GM15510 (cell line): ENCODE results near the gene LRRD1.

ENCODE experiments used
- POLR2A ChIP-seq: IDR thresholded peaks from 3 replicates; pipeline ENCODE4 v1.6.1; 2011; ENCODE audit warnings: borderline replicate concordance; ENCODE audit not compliant: insufficient read length; ENCODE audit errors: extremely low read depth

Gene LRRD1

DNA sequence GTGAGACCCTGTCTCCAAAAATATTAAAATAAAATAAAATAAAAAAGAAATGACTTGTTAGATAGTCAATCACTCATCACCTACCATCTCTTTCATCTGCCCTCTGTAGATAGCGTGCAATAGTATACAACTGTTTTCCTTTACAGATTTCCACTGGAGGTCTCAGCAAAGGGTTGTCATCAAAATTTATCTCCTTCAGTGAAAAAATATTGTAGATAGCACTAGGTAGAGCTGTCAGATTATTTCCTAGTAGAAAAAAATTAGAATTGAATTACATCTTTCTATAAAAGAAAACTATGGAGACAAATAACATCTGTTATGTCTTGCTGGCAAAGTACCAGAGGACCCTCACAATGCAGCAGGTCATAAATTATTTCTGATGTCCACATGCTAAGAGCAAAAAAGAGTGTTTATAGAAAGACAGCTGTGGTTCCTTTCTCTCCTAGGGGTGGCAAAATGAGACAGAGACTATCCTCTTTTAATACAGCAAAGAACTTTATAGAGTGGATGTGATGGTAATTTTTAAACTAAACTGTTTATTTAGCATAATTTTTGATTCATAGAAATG lies 28.4 kb downstream of the LRRD1 start:
- TF ChIP-seq POLR2A = no peak

DNA sequence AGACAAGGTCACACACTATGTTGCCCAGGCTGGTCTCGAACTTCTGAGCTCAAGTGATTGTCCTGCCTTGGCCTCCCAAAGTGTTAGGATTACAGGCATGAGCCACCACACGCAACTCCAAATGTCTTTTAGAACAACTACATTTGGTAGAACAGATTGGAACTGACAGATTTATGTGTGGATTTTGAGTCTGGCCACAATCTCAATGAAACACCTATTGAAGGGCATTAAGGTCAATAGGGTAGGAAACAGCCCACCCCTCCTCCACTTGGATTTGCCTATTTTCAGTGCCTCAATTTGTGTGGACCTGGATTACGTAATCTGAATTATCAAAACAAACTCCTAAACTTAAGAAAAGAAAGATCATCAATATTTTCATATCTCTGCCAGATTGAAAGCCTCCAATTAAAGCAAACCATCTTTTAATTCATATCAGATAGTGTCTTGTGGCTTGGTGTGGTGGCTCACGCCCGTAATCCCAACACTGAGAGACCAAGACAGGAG lies 29.2 kb downstream of the LRRD1 start:
- TF ChIP-seq POLR2A = no peak

- TF ChIP-seq POLR2A = no peak
These were observed 37.8 kb downstream of the LRRD1 start for GRCh38 chr7:92141161-92141560.

- TF ChIP-seq POLR2A = no peak
These were observed 41.4 kb downstream of the LRRD1 start for GRCh38 chr7:92137557-92137956.

- TF ChIP-seq POLR2A = no peak
These were observed 43.7 kb downstream of the LRRD1 start for GRCh38 chr7:92135052-92135889.

GRCh38 chr7:92134271-92135051 lies 44.5 kb downstream of the LRRD1 start, which contains the start of gene CYP51A1:
Gene CYP51A1 (minus strand): TSS chr7:92134477. CDS start chr7:92134364, 113 bp downstream.
- TF ChIP-seq POLR2A = peak; percentile 73

DNA sequence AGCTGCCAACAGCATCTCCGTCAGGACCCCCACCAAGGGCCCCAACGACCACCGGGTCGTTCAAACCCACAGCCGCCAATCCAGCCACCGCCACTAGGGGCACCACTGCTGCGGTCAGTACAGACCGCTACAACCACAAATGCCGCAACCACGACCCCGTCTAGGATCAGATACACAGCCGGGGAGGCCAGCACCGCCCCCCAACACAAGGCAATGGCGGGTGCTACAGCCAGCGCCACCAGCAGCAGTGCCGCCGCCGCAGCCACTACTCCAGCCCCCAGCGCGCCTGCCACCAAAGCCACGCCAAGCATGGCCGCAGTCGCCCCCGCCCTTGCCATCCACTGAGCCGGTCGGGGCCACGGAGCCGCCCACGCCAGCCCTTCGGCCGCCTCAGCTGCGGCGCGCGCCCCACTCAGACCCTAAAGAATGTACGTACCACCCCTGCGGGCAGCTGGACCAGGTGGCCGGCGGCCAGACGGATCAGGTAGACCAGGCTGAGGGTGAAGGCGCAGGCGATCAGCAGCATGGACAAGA lies 45.1 kb downstream of the LRRD1 start:
- TF ChIP-seq POLR2A = no peak

GRCh38 chr7:92133133-92133736 lies 45.7 kb downstream of the LRRD1 start:
- TF ChIP-seq POLR2A = no peak

DNA sequence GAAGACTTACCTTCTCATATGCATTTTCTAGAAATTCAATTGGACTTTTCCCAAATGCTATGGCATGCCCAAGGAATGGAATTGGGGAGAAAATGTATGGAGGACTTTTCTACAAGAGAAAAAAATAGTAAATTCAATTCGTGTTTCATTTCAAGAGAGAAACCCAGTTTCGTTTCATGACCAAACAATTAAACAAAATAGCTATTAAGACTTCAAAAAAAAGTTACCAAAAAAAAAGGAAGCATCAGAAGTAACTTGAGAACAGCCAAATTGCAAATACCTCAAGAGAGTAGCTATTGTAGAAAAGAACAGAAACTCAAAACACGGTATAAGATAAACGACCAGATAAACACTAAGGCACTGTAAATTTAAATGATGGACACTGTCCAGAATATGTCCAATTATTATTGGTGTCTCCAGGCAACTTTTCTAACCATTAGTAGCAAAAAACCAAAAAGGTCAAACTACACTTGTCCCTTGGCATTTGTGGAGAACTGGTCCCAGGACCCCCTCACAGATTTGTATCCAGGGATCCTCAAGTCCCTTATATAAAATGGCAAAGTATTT lies 47.1 kb downstream of the LRRD1 start:
- no peak for TF ChIP-seq POLR2A

- TF ChIP-seq POLR2A = no peak
These were observed 47.8 kb downstream of the LRRD1 start for GRCh38 chr7:92131093-92131492.

GRCh38 chr7:92121681-92122080 lies 57.3 kb downstream of the LRRD1 start:
- TF ChIP-seq POLR2A = no peak

DNA sequence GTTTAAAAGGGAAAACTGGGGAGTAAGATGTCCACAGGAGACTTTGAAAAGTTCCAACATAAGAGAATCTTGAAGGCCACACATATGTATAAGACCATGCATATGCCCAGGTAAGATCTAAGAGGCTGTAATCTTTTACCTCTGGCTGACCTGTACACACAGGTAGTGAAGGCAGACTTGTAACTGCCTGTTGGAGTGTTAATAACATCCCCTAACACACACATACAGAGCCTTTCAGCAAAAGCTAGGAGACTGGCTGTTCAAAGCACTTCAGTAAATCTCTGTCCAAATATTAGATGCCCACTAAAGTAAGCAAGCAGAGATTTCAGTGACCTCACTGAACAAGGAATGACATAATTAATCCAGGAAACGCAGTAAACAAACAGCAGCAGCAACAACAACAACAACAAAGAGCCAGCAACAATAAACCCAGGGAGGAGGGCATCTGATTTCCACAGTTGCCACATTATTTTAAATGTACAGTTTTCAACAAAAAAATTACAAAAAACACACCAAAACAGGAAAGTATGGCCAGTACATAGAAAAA lies 59.7 kb downstream of the LRRD1 start:
- TF ChIP-seq POLR2A = no peak

GRCh38 chr7:92116949-92117348 lies 62.0 kb downstream of the LRRD1 start:
- TF ChIP-seq POLR2A = no peak

- TF ChIP-seq POLR2A = no peak
These were observed 63.1 kb downstream of the LRRD1 start for GRCh38 chr7:92115821-92116220.
